A549 (cell line): ENCODE results near the gene CFAP61. TPM values are rescaled to one million over a fixed set of nuclear protein-coding genes. Genes with fewer than 3 reads are reported as not detected.

Experiments
- ATAC-seq, 2 experiments: fragments of 200-7000 bp in 1 of 2; fragments of >200 bp in 1 of 2; cut with Nextera tagmentation in 1 of 2; cut with Tn5 transposase in 1 of 2; 3 replicates each; pipeline versions ENCODE4 v1.8.0 to v1.9.1; 2018 to 2020; ENCODE audit warnings: mild to moderate bottlenecking in 1 of 2, moderate library complexity in 1 of 2
- CTCF ChIA-PET: fragments of 300-600 bp; sonication (Branson Sonifier 250); formaldehyde crosslinking; extraction: SDS; loops from one replicate; lab custom pipeline; 2021; ENCODE audit warnings: antibody characterized with exemption, inconsistent platforms; lab: Yijun Ruan, JAX
- POLR2A ChIA-PET: fragments of 350-600 bp; formaldehyde crosslinking; extraction: SDS; loops from one replicate; lab custom pipeline; 2021; ENCODE audit warnings: antibody characterized with exemption, inconsistent platforms; lab: Yijun Ruan, JAX
- DNase-seq, 2 experiments: peaks; one replicate each; pipeline versions ENCODE4 v3.0.0 to v3.0.0-alpha.2; 2011 to 2016; ENCODE audit warnings: low read depth in 1 of 2, low spot score in 1 of 2
- FAIRE-seq: peaks from 2 replicates; lab custom pipeline; 2011; peaks lifted over from hg19 to GRCh38; lab: Jason Lieb, UNC
- H3K27ac ChIP-seq, 2 experiments: fragments of >200 bp; sonication (Bioruptor Twin); formaldehyde crosslinking; 3 replicates each; pipeline ENCODE4 v1.5.1; 2016 to 2017
- H3K4me1 ChIP-seq: fragments of >200 bp; sonication (Bioruptor Twin); formaldehyde crosslinking; 3 replicates; pipeline ENCODE4 v1.6.1; 2016
- H3K4me2 ChIP-seq: fragments of >200 bp; sonication (Bioruptor Twin); formaldehyde crosslinking; 3 replicates; pipeline ENCODE4 v1.6.1; 2016
- H3K4me3 ChIP-seq: fragments of >200 bp; sonication (Bioruptor Twin); formaldehyde crosslinking; 3 replicates; pipeline ENCODE4 v1.5.1; 2016
- H3K9me3 ChIP-seq: fragments of >200 bp; sonication (Bioruptor Twin); formaldehyde crosslinking; 3 replicates; pipeline ENCODE4 v1.6.1; 2016
- ATOH8 ChIP-seq: fragments of 250-450 bp; sonication (Bioruptor Pico); IDR thresholded peaks from 2 replicates; pipeline ENCODE4 v1.5.0; 2020; ENCODE audit warnings: low read depth, mild to moderate bottlenecking, moderate library complexity
- BCL3 ChIP-seq: fragments of >200 bp; sonication (Bioruptor Twin); formaldehyde crosslinking; IDR thresholded peaks from 3 replicates; pipeline ENCODE4 v1.6.1; 2016
- CBX8 ChIP-seq: fragments of 200-600 bp; sonication (generic); IDR thresholded peaks from 2 replicates; pipeline ENCODE4 v1.6.1; 2016
- CTCF ChIP-seq: fragments of >200 bp; sonication (Bioruptor Twin); formaldehyde crosslinking; IDR thresholded peaks from 3 replicates; pipeline ENCODE4 v1.5.1; 2016
- ESRRA ChIP-seq: fragments of 150-350 bp; IDR thresholded peaks from 2 replicates; pipeline ENCODE4 v1.6.1; 2014; ENCODE audit warnings: mild to moderate bottlenecking, low read length, borderline replicate concordance
- FOSB ChIP-seq: fragments of 250-450 bp; sonication (Bioruptor Pico); IDR thresholded peaks from 2 replicates; pipeline ENCODE4 v1.5.0; 2020; ENCODE audit warnings: mild to moderate bottlenecking, moderate library complexity
- FOXS1 ChIP-seq: fragments of 250-450 bp; sonication (Bioruptor Pico); IDR thresholded peaks from 2 replicates; pipeline ENCODE4 v1.5.0; 2020; ENCODE audit warnings: mild to moderate bottlenecking, moderate library complexity
- HMGXB4 ChIP-seq: fragments of 250-450 bp; sonication (Bioruptor Pico); IDR thresholded peaks from 2 replicates; pipeline ENCODE4 v1.5.0; 2021; ENCODE audit warnings: mild to moderate bottlenecking, moderate library complexity, borderline replicate concordance
- HOXB13 ChIP-seq: fragments of 250-450 bp; sonication (Bioruptor Pico); IDR thresholded peaks from 2 replicates; pipeline ENCODE4 v1.5.0; 2020; ENCODE audit warnings: low read depth, mild to moderate bottlenecking, moderate library complexity
- JUNB ChIP-seq: fragments of >200 bp; sonication (Bioruptor Twin); formaldehyde crosslinking; IDR thresholded peaks from 2 replicates; pipeline ENCODE4 v1.6.1; 2016
- KDM5A ChIP-seq: fragments of 200-600 bp; sonication (generic); IDR thresholded peaks from 2 replicates; pipeline ENCODE4 v1.6.1; 2016; ENCODE audit warnings: antibody characterized with exemption, mild to moderate bottlenecking
- MAX ChIP-seq: IDR thresholded peaks from 2 replicates; pipeline ENCODE4 v1.6.1; 2012
- NPAS2 ChIP-seq: fragments of 250-450 bp; sonication (Bioruptor Pico); IDR thresholded peaks from 2 replicates; pipeline ENCODE4 v1.8.0; 2022; ENCODE audit warnings: mild to moderate bottlenecking, moderate library complexity, borderline replicate concordance
- NR3C1 ChIP-seq: fragments of >200 bp; sonication (Bioruptor Twin); formaldehyde crosslinking; IDR thresholded peaks from 3 replicates; pipeline ENCODE4 v1.6.1; 2017
- POLR2AphosphoS2 ChIP-seq: conservative IDR thresholded peaks from 2 replicates; pipeline ENCODE4 v1.6.1; 2012; ENCODE audit warnings: low read length, improper control_type of control experiment, inconsistent platforms
- RARB ChIP-seq: fragments of 250-450 bp; sonication (Bioruptor Pico); IDR thresholded peaks from 2 replicates; pipeline ENCODE4 v1.8.0; 2021; ENCODE audit warnings: mild to moderate bottlenecking, moderate library complexity
- REST ChIP-seq: fragments of 200-600 bp; sonication (generic); IDR thresholded peaks from 2 replicates; pipeline ENCODE4 v1.6.1; 2016; ENCODE audit warnings: antibody characterized with exemption, mild to moderate bottlenecking, moderate library complexity
- RNF2 ChIP-seq: fragments of 200-600 bp; sonication (generic); IDR thresholded peaks from 2 replicates; pipeline ENCODE4 v1.6.1; 2016; ENCODE audit warnings: low read depth, mild to moderate bottlenecking, antibody characterized with exemption, moderate library complexity, borderline replicate concordance
- ZC3H11A ChIP-seq: fragments of 450-650 bp; IDR thresholded peaks from 2 replicates; pipeline ENCODE4 v1.6.1; 2014; ENCODE audit warnings: antibody characterized with exemption, mild to moderate bottlenecking
- ZNF302 ChIP-seq: fragments of 250-450 bp; sonication (Bioruptor Pico); IDR thresholded peaks from 2 replicates; pipeline ENCODE4 v1.9.0; 2021; ENCODE audit warnings: inconsistent platforms, mild to moderate bottlenecking, moderate library complexity
- WGBS: methylation state at CpG from one replicate; pipeline ENCODE4 v1.1.6; 2017; ENCODE audit errors: missing lambda C conversion rate; 5-methylcytosine and 5-hydroxymethylcytosine counted together
- polyA plus RNA-seq, 4 experiments: library from polyadenylated mRNA; depleted of rRNA in 3 of 4; stranded (reverse); fragments of >200 nt; fragmentation: RNase III in 1 of 4; extraction: RNeasy Plus Mini Kit Qiagen cat#74134 plus additional on column Dnase treatment in 1 of 4; gene quantifications; 2 replicates in 3 of 4; 3 replicates in 1 of 4; pipeline ENCODE4 v1.2.3, GENCODE V29; 2011 to 2017

CFAP61 gene
- polyA plus RNA-seq, 2 of the 4 experiments (the other 2 are of a cell fraction) = 0.39 to 0.70 TPM

GRCh38 chr20:20229595-20229994 is 177.3 kb downstream of the CFAP61 start:
- Histone ChIP-seq H3K4me1 (no peaks in the 10 kb centered on the region), H3K4me2 (no peak overlapping the region), H3K9me3 (peaks cover 18% of the 10 kb centered on the region), H3K27ac (no peak overlapping the region), H3K4me3 (no peak overlapping the region)
- FAIRE-seq (no peak), ATAC-seq (no peak), DNase-seq (no peak)
- TF ChIP-seq FOXS1 (CRISPR knock-in tag) (no peak), RNF2 (no peak), JUNB (no peak), KDM5A (no peak), RARB (CRISPR knock-in tag) (no peak), ATOH8 (CRISPR knock-in tag) (no peak), ZNF302 (CRISPR knock-in tag) (no peak), ESRRA (no peak), ZC3H11A (no peak), CTCF (no peak), NPAS2 (CRISPR knock-in tag) (no peak), FOSB (CRISPR knock-in tag) (no peak), POLR2AphosphoS2 (no peak), CBX8 (no peak), HOXB13 (CRISPR knock-in tag) (no peak)
- WGBS = 4% methylated on average over 5 of the region's 5 CpGs
- CTCF ChIA-PET = interaction anchor here (1.0 to 4.1 kb wide), 4 partner anchors 9 to 146 kb away, joined by 3 to 25 read pairs (median 4); no protein-coding TSS in a partner anchor
- POLR2A ChIA-PET = no interaction called here

- ATAC-seq = no peak
- Histone ChIP-seq H3K4me2 (no peak overlapping the region), H3K4me1 (no peaks in the 10 kb centered on the region), H3K9me3 (peaks cover 12% of the 10 kb centered on the region), H3K4me3 (no peak overlapping the region), H3K27ac (no peak overlapping the region)
- WGBS = 35% methylated on average over 6 of the region's 6 CpGs
- ChIA-PET POLR2A (no interaction called here), CTCF (interaction anchor here (1.1 kb wide), 1 partner anchor 147 kb away, joined by 3 read pairs; no protein-coding TSS in a partner anchor)
- no peak for FAIRE-seq
- no peak for DNase-seq
- no peak for TF ChIP-seq HMGXB4 (CRISPR knock-in tag)
- no peak for TF ChIP-seq MAX
- no peak for TF ChIP-seq REST
- TF ChIP-seq FOXS1 (CRISPR knock-in tag) = no peak
- no peak for TF ChIP-seq NR3C1
- no peak for TF ChIP-seq BCL3
Measured at GRCh38 chr20:20230741-20231140, 178.4 kb downstream of the CFAP61 start.
